IPS-20b (cell line): Measurements from ENCODE around the gene NAV2.

Source experiments
- H3K27ac ChIP-seq: one replicate; pipeline ENCODE4 v1.5.1; 2013; ENCODE audit warnings: low read length
- H3K27me3 ChIP-seq: 2 replicates; pipeline ENCODE4 v1.6.1; 2013; ENCODE audit warnings: mild to moderate bottlenecking, low read length, inconsistent platforms; ENCODE audit not compliant: insufficient read depth
- H3K36me3 ChIP-seq: 2 replicates; pipeline ENCODE4 v1.6.1; 2013; ENCODE audit warnings: low read depth, mild to moderate bottlenecking, inconsistent platforms, low read length, moderate library complexity; ENCODE audit not compliant: insufficient read depth
- H3K4me1 ChIP-seq: 2 replicates; pipeline ENCODE4 v1.6.1; 2013; ENCODE audit warnings: mild to moderate bottlenecking, control low read depth, inconsistent platforms, low read length, moderate library complexity; ENCODE audit not compliant: insufficient read depth
- H3K4me3 ChIP-seq: 2 replicates; pipeline ENCODE4 v1.5.1; 2013; ENCODE audit warnings: mild to moderate bottlenecking, low read length, inconsistent platforms
- H3K9ac ChIP-seq: 2 replicates; pipeline ENCODE4 v1.6.1; 2013; ENCODE audit warnings: low read depth, mild to moderate bottlenecking, inconsistent platforms, low read length, moderate library complexity
- H3K9me3 ChIP-seq: 2 replicates; pipeline ENCODE4 v1.6.1; 2013; ENCODE audit warnings: mild to moderate bottlenecking, low read depth, low read length, inconsistent platforms; ENCODE audit not compliant: insufficient read depth

NAV2 gene

GRCh38 chr11:20159466-20160381, 447.1 kb downstream of the NAV2 start:
- Histone ChIP-seq H3K27ac (no peak overlapping the region), H3K4me3 (peak overlapping the region; percentile 39; the same call in 1 of the 2 replicates), H3K9me3 (no peaks in the 10 kb centered on the region; the same call in 1 of the 2 replicates), H3K27me3 (peaks cover 100% of the 10 kb centered on the region), H3K9ac (no peak overlapping the region), H3K4me1 (peaks cover 34% of the 10 kb centered on the region), H3K36me3 (no peaks in the 10 kb centered on the region)

- Histone ChIP-seq H3K4me3 (peak within 1 kb of the TSS; percentile 65), H3K4me1 (peaks cover 30% of the 10 kb centered on the region), H3K36me3 (no peaks in the 10 kb centered on the region), H3K27ac (no peak within 1 kb of the TSS), H3K27me3 (peaks cover 100% of the 10 kb centered on the region), H3K9me3 (no peaks in the 10 kb centered on the region; the same call in 1 of the 2 replicates), H3K9ac (no peak within 1 kb of the TSS)
These were observed 448.0 kb downstream of the NAV2 start, which contains the start of gene DBX1 for GRCh38 chr11:20160425-20161229. Gene DBX1 (minus strand): TSS chr11:20160475. CDS start chr11:20160324, 151 bp downstream.

- H3K36me3 ChIP-seq: no peaks in the 10 kb centered on the region
- peaks cover 100% of the 10 kb centered on the region for H3K27me3 ChIP-seq
- H3K4me1 ChIP-seq: peaks cover 30% of the 10 kb centered on the region
- no peak overlapping the region for H3K9ac ChIP-seq
- H3K27ac ChIP-seq: no peak overlapping the region
- H3K4me3 ChIP-seq: peak overlapping the region; percentile 65
- H3K9me3 ChIP-seq: no peaks in the 10 kb centered on the region; the same call in 1 of the 2 replicates
These were observed 448.7 kb downstream of the NAV2 start for GRCh38 chr11:20161230-20161918.

- peaks cover 30% of the 10 kb centered on the region for H3K4me1 ChIP-seq
- peaks cover 100% of the 10 kb centered on the region for H3K27me3 ChIP-seq
- peak overlapping the region; percentile 65 for H3K4me3 ChIP-seq
- no peaks in the 10 kb centered on the region; the same call in 1 of the 2 replicates for H3K9me3 ChIP-seq
- H3K9ac ChIP-seq: no peak overlapping the region
- no peak overlapping the region for H3K27ac ChIP-seq
- H3K36me3 ChIP-seq: no peaks in the 10 kb centered on the region
These were observed 449.5 kb downstream of the NAV2 start for GRCh38 chr11:20161923-20162744.

GRCh38 chr11:20162824-20163782, 450.5 kb downstream of the NAV2 start:
- Histone ChIP-seq H3K27ac (no peak overlapping the region), H3K27me3 (peaks cover 100% of the 10 kb centered on the region), H3K9me3 (no peaks in the 10 kb centered on the region; the same call in 1 of the 2 replicates), H3K4me3 (peak overlapping the region; percentile 65), H3K4me1 (peaks cover 27% of the 10 kb centered on the region), H3K36me3 (no peaks in the 10 kb centered on the region), H3K9ac (no peak overlapping the region)

- Histone ChIP-seq H3K4me1 (peaks cover 24% of the 10 kb centered on the region; the same call in 1 of the 2 replicates), H3K36me3 (no peaks in the 10 kb centered on the region), H3K27ac (no peak overlapping the region), H3K9me3 (no peaks in the 10 kb centered on the region; the same call in 1 of the 2 replicates), H3K9ac (no peak overlapping the region), H3K27me3 (peaks cover 97% of the 10 kb centered on the region), H3K4me3 (peak overlapping the region; percentile 65)
These were observed 451.3 kb downstream of the NAV2 start for GRCh38 chr11:20163783-20164481.
